HT-29 (cell line): Measurements from ENCODE around the gene DESI2. TPM values are rescaled to one million over a fixed set of nuclear protein-coding genes. Genes with fewer than 3 reads are reported as not detected.

ENCODE experiments used
- DNase-seq: peaks from one replicate; pipeline ENCODE4 v3.0.0-alpha.2; 2015; ENCODE audit warnings: low spot score
- small RNA-seq: library from RNA; depleted of rRNA; stranded (forward); fragments of <200 nt; gene quantifications from one replicate; pipeline ENCODE3, GENCODE V24; 2014
- total RNA-seq: library from RNA; depleted of rRNA; stranded (reverse); fragments of >200 nt; shearing (Covaris generic); gene quantifications from 2 replicates; pipeline ENCODE4 v1.2.3, GENCODE V29; 2014; rRNA removed

The DESI2 gene
- total RNA-seq, 1 experiment from 2014 or later, result 25.0 TPM

- no peak for DNase-seq
These were observed 98.5 kb downstream of the DESI2 start for GRCh38 chr1:244751271-244751895.

GRCh38 chr1:244755673-244756072 is 102.7 kb downstream of the DESI2 start:
- DNase-seq, result no peak

- DNase-seq, result no peak
These were observed 104.4 kb downstream of the DESI2 start for GRCh38 chr1:244757091-244757939.

Small RNAs within 50 kb of the gene (small RNA-seq; reads per million reads assigned to genes)
- gene AL451007.1, result not detected

Other genes starting within 250 kb of the DESI2 start
- 38.5 and 41.3 TPM in 2 replicates for gene ADSS2, start 201.2 kb upstream of the DESI2 start, total RNA-seq
- gene CATSPERE, start 191.9 kb upstream of the DESI2 start, total RNA-seq, result not detected in 2 replicates
- 16.1 and 18.8 TPM in 2 replicates for gene COX20, start 182.5 kb downstream of the DESI2 start, total RNA-seq
- gene HNRNPU, start 211.4 kb downstream of the DESI2 start, total RNA-seq, result 261 and 277 TPM in 2 replicates